SU-DHL-6 (cell line): Measurements from ENCODE around the gene MAP3K4.

Experiments
- CTCF ChIP-seq: fragments of 200-600 bp; sonication (generic); IDR thresholded peaks from one replicate; pipeline ENCODE4 v1.5.1; 2017; ENCODE audit warnings: antibody characterized with exemption, mild to moderate bottlenecking, low read length, moderate library complexity; ENCODE audit not compliant: insufficient read depth, poor library complexity, severe bottlenecking
- EZH2phosphoT487 ChIP-seq: fragments of 200-600 bp; sonication (generic), shearing (Covaris generic); conservative IDR thresholded peaks from 2 replicates; pipeline ENCODE4 v1.6.1; 2018; ENCODE audit warnings: mild to moderate bottlenecking, antibody characterized with exemption, low read length, moderate library complexity, mixed read lengths

GRCh38 chr6:160987265-160987664 is 4.3 kb upstream of the MAP3K4 start:
- TF ChIP-seq CTCF (no peak), EZH2phosphoT487 (no peak)
